ENCODE data around the gene DGLUCY.
"Not testable (repeated sequence)": the region's sequence is repeated elsewhere in the genome, so short reads cannot be mapped to it uniquely, and the experiment has no call there.

DGLUCY gene, protein sequence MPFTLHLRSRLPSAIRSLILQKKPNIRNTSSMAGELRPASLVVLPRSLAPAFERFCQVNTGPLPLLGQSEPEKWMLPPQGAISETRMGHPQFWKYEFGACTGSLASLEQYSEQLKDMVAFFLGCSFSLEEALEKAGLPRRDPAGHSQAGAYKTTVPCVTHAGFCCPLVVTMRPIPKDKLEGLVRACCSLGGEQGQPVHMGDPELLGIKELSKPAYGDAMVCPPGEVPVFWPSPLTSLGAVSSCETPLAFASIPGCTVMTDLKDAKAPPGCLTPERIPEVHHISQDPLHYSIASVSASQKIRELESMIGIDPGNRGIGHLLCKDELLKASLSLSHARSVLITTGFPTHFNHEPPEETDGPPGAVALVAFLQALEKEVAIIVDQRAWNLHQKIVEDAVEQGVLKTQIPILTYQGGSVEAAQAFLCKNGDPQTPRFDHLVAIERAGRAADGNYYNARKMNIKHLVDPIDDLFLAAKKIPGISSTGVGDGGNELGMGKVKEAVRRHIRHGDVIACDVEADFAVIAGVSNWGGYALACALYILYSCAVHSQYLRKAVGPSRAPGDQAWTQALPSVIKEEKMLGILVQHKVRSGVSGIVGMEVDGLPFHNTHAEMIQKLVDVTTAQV

GRCh38 chr14:91113829-91114078 lies at the start of gene DGLUCY:
DGLUCY (plus strand) TSS chr14:91114073; CDS start chr14:91160295, 46,222 bp downstream.
- DNase-seq (ENCODE audit: low read depth), result no peak

- no peak for DNase-seq (ENCODE audit: low read depth)
Measured at GRCh38 chr14:91065266-91065665, 48.6 kb upstream of the DGLUCY start.

DNA sequence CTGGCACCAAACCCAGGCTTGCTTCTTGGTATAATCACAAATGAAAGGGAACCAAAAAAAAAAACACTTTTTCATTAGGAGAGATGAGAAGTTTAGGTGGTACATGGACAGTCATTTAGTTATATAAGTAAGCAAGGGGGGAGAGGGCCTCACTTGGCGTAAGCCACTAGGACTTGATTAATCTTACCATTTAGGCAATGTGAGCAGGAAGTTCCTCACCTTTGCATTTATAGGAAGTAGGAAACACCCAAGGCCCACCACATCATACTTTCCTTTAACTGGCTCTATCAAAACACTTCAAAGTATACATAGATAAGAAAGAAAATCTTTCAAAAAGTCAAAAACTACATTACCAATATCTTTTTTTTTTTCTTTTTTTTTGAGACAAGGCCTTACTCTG lies 46.7 kb upstream of the DGLUCY start:
- DNase-seq (ENCODE audit: low read depth), result no peak

GRCh38 chr14:91068642-91069041 lies 45.2 kb upstream of the DGLUCY start:
- no peak for DNase-seq (ENCODE audit: low read depth)

- no peak for DNase-seq (ENCODE audit: low read depth)
Measured at GRCh38 chr14:91070572-91070971, 43.3 kb upstream of the DGLUCY start.

DNA sequence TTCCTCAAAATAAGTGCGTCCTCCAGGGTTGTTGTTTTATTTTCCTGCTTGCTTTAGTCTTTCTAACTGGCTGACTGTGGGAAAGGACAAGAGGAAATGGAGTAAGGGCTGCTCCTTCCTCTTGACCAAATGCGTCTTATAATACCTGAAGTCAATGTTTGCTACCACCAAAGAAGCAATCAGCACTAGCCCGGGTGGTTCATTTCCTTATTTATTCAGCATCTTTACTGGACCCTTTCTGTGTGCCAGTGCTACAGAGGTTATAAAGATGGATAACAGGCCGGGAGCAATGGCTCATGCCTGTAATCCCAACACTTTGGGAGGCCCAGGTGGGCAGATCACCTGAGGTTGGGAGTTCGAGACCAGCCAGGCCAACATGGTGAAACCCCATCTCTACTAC lies 38.3 kb upstream of the DGLUCY start:
- DNase-seq (ENCODE audit: low read depth), result no peak

DNA sequence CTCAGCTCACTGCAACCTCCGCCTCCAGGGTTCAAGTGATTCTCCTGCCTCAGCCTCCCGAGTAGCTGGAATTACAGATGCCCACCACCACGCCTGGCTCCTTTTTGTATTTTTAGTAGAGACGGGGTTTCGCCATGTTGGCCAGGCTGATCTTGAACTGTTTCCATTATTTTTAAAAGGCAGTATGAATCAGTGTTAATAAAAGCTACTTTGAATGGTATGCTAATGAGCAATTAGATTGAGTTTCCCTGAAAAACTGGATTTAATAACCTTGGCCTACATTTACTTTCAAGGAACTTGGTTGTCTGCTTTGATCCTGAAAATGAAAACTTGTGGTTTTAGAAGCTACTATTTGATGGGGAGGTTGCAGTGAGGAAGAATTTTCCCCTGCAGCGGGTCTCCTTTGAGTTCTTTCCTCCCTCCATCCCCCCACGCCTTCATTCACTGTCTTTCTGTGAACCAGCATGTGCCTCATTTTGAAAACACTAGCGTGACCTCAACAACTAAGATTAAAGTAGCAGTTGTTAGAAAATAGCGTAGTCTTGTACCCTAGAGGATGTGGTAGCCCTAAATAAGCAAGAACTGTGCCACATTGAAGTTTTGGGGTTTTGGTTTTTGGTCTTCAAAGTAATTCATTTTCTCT lies 35.7 kb upstream of the DGLUCY start:
- DNase-seq (ENCODE audit: low read depth), result no peak

DNA sequence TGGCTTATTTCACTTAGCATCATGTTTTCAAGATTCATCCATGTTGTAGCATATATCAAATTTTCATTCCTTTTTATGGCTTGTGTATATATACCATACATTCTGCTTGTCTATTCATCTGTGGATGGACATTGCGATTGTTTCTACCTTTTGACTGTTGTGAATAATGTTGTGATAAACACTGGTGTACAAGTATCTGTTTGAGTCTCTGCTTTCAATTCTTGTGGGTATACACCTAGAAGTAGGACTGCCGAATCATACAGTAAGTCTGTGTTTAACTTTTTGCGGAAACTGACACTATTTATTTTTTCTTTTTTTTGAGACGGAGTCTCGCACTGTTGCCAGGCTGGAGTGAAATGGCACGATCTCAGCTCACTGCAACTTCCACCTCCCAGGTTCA lies 33.8 kb upstream of the DGLUCY start:
- no peak for DNase-seq (ENCODE audit: low read depth)

DNA sequence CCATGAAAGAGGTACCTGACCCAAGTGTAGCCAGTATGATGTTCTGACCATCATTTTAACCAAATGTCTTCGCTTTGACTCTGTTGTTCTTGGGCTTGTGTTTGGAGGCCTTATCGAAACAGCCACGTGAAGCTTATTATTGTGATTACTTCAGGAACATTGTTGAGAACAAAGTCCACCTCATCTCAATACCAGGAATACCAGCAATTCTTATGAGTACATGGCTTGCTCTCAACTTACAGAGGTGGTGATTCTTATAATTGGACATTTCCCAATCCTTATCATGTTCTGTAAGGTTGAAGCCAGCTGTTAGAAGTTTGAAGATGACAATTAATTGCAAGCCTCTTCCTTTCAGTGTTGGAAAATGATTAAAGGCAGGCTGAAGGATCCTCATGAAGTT lies 31.6 kb upstream of the DGLUCY start:
- DNase-seq (ENCODE audit: low read depth), result no peak

DNA sequence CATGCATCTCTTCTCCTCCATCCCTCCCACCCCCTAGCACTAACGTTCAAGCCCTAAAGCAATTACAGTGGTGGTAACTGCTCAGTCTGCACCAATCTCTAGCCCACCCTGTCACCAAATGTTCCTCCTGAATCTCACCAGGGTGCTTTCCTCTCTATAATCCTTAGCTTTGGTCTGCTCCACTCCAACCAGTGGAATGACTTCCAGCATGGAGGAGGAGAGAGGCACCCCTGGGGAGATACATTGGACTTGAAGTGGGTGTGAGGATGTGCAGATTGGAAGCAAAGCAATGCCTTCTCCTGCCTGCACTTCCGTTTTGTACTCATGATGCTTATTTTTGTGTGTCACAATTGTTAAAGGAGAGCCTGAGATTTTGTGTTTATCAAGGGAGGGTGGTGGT lies 29.4 kb upstream of the DGLUCY start:
- no peak for DNase-seq (ENCODE audit: low read depth)

DNA sequence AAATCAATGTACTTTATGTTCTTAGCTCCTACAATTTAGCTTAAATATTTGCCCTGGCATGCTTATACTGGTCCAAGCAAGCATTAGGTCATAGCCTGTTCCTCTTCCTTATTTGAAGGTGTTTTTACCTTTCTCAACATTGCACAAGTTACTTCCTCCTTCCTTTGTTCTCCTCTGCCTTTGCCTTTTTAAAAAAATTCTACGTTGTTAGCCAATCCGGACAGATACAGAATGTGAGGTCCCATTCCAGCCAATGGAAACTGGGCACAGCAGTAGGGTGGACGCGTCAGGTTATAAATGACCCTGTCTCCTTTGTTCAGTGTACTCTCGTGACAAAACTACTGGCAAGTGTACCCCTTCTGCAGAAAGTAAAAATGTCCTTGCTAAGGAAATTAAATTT lies 26.4 kb upstream of the DGLUCY start:
- DNase-seq (ENCODE audit: low read depth), result not testable (repeated sequence)

DNA sequence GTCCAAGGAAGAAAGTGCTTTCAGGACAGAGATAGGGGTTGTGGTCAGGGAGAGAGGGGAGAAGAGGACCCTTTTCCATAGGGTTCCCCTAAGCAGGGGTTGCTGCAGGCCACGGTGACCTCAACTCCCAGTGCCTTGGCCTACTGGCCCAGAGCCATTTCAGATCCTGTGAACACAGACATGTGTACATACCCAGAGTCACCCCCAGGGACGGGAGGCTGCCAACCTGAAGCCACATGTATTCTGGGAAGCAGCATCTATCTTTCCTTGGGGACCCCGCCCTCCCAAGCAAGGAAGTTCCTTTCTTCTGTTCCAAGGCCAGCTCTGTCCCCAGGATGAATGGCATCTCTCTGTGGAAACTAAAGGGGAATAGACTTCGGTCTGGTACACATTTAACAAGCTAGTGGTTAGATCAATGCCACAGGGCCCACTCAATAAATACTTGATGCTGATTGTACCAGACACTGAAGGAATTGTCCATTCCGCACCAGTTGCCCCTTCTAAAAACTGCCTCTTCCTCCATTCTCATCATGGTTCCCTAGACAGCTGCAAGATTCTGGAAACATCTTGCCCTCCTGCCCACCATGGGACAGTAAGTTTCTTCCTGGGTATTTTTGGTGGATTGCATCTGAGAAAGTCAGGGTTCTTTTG lies 25.2 kb upstream of the DGLUCY start:
- no peak for DNase-seq (ENCODE audit: low read depth)

DNA sequence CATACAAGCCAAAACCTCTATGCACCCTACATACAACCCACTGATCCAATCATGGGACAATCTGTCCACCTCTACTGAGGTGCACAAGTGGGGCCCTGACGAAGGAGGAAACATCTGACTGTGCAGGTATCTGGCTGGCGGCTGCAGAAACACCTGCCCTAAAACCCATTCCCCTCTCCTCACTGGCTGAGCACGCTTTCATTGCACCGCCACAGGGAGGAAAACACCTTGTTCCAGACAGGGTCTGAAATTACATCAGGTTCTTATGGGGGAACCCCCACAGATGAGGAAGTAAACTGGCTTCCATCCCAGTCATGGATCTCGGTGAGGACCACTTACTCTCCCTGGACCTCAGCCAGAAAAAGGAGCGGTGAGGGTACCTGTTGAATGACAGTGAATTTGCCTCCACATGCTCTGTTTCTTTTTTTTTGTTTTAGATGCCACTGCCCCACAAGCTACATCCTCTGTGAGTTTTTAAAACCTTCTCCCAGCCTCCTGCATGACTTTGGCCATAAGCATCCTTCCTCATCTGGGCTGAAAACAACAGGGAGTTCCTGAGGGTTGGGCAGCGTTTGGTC lies 23.8 kb upstream of the DGLUCY start:
- no peak for DNase-seq (ENCODE audit: low read depth)

DNA sequence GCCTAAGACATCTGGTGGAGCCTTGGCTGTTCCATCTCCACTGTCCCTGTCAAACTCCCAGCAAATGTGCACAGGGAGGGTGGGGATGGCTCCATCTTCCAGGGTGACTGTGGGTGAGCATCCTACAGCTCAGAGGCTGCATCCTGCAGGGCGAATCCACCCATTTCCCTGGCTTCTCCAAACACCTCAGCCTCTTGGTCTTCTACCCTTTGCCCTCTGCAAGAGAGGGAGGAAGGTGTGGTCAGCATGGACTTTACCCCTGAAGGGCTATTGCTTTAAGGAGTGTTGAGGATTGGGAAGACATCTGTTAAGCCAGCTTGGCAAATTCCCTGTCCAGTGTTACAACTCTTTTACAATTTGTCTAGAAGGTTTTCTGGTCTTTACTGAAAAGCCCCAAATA lies 23.1 kb upstream of the DGLUCY start:
- no peak for DNase-seq (ENCODE audit: low read depth)

- no peak for DNase-seq (ENCODE audit: low read depth)
Measured at GRCh38 chr14:91092073-91092472, 21.8 kb upstream of the DGLUCY start.

DNA sequence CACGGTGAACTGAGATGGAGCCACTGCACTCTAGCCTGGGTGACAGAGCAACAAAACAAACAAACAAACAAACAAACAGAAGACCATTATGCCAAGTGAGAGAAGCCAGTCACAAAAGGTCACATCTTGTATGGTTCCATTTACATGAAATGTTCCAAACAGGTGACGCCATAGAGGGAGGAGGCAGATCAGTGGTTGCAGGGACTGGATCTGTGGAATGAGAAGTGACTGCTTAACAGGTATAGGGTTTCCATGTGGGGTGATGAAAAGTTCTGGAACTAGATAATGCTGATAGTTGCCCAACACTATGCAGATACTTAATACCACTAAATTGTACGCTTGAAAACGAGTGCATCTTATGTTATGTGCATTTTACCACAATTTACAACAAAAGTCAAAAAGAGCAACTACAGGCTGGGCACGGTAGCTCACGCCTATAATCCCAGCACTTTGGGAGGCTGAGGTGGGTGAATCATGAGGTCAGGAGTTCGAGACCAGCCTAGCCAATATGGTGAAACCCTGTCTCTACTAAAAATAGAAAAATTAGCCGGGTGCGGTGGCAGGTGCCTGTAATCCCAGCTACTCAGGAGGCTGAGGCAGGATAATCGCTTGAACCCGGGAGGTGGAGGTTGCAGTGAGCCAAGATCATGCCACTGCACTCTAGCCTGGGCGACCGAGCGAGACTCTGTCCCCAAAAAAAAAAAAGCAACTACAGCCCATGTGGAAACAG lies 20.0 kb upstream of the DGLUCY start:
- not testable (repeated sequence) for DNase-seq (ENCODE audit: low read depth)

DNA sequence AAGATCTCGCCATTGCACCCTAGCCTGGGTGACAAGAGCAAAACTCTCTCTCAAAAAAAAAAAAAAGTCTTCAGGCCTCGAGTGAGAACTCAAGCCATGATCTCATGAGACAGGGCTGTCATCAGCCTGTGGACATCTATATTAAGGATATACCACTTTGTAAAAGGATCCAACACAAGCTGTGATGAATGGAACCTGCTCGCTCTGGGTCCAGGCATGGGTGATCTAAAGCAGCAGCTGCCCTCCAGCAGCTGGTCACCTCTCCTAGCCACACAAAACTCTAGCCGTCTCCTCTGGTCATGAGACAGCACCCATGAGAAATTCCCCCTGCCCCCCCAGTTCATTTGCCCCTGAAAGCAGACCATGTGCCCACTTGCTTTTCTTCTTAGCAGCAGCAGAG lies 19.1 kb upstream of the DGLUCY start:
- no peak for DNase-seq (ENCODE audit: low read depth)

DNA sequence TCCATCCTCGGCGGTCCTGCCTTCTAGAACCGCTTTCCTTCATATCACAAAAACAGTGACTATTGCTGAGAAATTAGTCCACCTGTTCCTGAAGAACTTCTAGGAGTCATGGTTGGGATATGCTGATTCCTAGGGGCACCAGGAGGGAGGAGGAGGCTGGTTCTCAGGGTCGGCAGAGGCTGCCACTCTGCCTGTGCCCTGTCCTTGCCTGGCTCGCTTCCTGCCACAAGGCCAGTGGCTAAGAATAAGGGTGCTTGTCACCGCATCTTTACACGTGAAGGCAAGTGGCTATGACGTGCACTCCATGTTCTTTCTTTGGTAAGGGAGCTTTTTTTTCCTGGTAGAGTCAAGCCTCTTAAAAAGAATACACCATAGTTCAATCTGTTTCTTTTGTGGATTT lies 18.7 kb upstream of the DGLUCY start:
- DNase-seq (ENCODE audit: low read depth), result no peak

GRCh38 chr14:91097657-91098056 lies 16.2 kb upstream of the DGLUCY start:
- DNase-seq (ENCODE audit: low read depth), result not testable (repeated sequence)

GRCh38 chr14:91098591-91098990 lies 15.3 kb upstream of the DGLUCY start:
- no peak for DNase-seq (ENCODE audit: low read depth)

DNA sequence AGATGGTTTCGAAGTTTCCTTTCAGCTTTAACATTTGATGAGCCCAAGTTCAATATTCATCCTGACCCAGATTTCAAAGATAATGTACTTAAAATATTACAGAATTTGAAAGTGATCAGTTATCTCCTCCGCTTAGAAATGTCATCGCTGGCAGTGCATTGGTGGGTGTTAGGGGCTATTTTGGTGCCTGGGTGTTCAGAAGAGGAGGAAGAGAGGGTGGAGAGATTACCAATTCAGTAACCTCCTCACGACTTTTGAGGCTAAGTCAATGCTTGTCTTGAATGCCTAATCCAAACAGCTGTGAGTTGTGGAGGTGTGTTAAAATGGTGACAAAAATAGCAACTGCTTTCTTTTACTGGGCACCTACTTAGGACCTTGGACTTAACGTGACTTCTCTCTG lies 13.8 kb upstream of the DGLUCY start:
- no peak for DNase-seq (ENCODE audit: low read depth)

DNA sequence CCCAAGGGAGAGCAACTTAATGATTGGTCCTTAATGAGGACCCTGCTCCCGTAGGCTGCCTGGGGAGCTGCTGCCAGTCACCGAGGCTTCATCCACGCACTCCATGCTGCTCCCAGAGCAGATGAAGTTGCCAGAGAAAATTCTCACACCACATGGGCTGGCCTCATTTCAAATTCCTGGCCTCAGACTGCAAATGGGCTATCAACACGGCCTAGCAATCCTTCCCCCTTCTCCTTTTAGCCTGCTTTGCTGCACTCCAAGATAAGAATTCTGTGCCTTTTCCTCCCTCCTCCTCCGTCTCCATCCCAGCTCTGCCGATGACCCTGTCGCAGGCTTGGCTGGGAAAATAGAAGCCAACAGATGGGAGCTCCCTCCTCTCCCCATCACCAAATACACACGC lies 10.8 kb upstream of the DGLUCY start:
- DNase-seq (ENCODE audit: low read depth), result no peak

All from non-pigmented ciliary epithelial cell (primary cell).